ENCODE results near the gene RPE. TPM values are rescaled to one million over a fixed set of nuclear protein-coding genes. Genes with fewer than 3 reads are reported as not detected.

RPE gene
- total RNA-seq: 43.2 TPM

- peak; percentile 100 for ATAC-seq
These were observed at the start of gene RPE for GRCh38 chr2:210002158-210003157. Gene RPE (plus strand): TSS chr2:210002638. CDS start chr2:210002662, 24 bp downstream.

GRCh38 chr2:209956271-209956670 lies 46.2 kb upstream of the RPE start:
- no peak for ATAC-seq

GRCh38 chr2:209958016-209958415 lies 44.4 kb upstream of the RPE start:
- no peak for ATAC-seq

- ATAC-seq: no peak
These were observed 42.4 kb upstream of the RPE start for GRCh38 chr2:209960045-209960444.

GRCh38 chr2:209960676-209961630 lies 41.5 kb upstream of the RPE start:
- ATAC-seq: peak; percentile 70

- ATAC-seq: peak; percentile 54
These were observed 36.7 kb upstream of the RPE start for GRCh38 chr2:209965723-209966122.

- no peak for ATAC-seq
These were observed 32.7 kb upstream of the RPE start for GRCh38 chr2:209969692-209970091.

- ATAC-seq: no peak
These were observed 32.2 kb upstream of the RPE start for GRCh38 chr2:209970271-209970670.

- no peak for ATAC-seq
These were observed 31.7 kb upstream of the RPE start for GRCh38 chr2:209970711-209971110.

GRCh38 chr2:209973328-209973727 lies 29.1 kb upstream of the RPE start:
- ATAC-seq: no peak

- ATAC-seq: no peak
These were observed 27.9 kb upstream of the RPE start for GRCh38 chr2:209974576-209974975.

- peak; percentile 33 for ATAC-seq
These were observed 25.6 kb upstream of the RPE start for GRCh38 chr2:209976698-209977385.

- ATAC-seq: peak; percentile 36
These were observed 24.8 kb upstream of the RPE start for GRCh38 chr2:209977386-209978239.

- ATAC-seq: no peak
These were observed 18.1 kb upstream of the RPE start for GRCh38 chr2:209984291-209984690.

GRCh38 chr2:209985874-209986273 lies 16.6 kb upstream of the RPE start:
- no peak for ATAC-seq

GRCh38 chr2:209986415-209986814 lies 16.0 kb upstream of the RPE start:
- ATAC-seq: no peak

GRCh38 chr2:209988010-209988409 lies 14.4 kb upstream of the RPE start:
- no peak for ATAC-seq

- no peak for ATAC-seq
These were observed 11.6 kb upstream of the RPE start for GRCh38 chr2:209990838-209991237.

- no peak for ATAC-seq
These were observed 8.5 kb upstream of the RPE start for GRCh38 chr2:209993968-209994367.

GRCh38 chr2:209998596-209998995 lies 3.8 kb upstream of the RPE start:
- no peak for ATAC-seq

Measured in esophagus mucosa (tissue), 1 donor.